Effector CD8-positive, alpha-beta T cell (primary cell): ENCODE results near the gene KERA.
"Not testable (repeated sequence)": the region's sequence is repeated elsewhere in the genome, so short reads cannot be mapped to it uniquely, and the experiment has no call there.

Source experiments
- DNase-seq: peaks from one replicate; lab custom pipeline; 2025; lab: John Stamatoyannopoulos, UW
- total RNA-seq, 4 experiments: gene quantifications; one replicate each; lab custom pipeline; 2026; lab: John Stamatoyannopoulos, UW

KERA gene, protein sequence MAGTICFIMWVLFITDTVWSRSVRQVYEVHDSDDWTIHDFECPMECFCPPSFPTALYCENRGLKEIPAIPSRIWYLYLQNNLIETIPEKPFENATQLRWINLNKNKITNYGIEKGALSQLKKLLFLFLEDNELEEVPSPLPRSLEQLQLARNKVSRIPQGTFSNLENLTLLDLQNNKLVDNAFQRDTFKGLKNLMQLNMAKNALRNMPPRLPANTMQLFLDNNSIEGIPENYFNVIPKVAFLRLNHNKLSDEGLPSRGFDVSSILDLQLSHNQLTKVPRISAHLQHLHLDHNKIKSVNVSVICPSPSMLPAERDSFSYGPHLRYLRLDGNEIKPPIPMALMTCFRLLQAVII
- 0 reads per million in 4 experiments for total RNA-seq

- DNase-seq = no peak
Measured at GRCh38 chr12:91057368-91058165, at the start of gene KERA. Gene KERA (minus strand): TSS chr12:91058024. CDS start chr12:91056281, 1,743 bp downstream.

DNA sequence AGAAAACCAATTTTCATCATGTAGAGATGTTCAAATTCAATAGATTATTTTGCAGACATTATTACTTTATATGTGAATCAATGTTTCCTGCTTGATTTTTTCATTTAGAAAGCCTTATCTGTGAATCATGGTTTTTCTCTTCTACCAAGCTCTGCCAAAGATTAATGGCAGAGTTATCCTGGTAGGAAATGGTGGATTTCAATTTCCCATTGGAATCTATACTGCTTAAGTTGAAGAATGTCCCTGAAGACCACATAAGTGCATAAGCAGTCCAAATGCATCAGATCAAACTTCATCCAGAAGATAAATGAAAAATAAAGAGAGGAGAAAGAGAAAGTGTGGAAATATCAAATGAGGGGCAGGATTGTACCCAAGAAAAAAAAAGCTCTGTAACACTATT is 48.5 kb upstream of the KERA start:
- no peak for DNase-seq

- DNase-seq = no peak
Measured at GRCh38 chr12:91105807-91106206, 48.0 kb upstream of the KERA start.

DNA sequence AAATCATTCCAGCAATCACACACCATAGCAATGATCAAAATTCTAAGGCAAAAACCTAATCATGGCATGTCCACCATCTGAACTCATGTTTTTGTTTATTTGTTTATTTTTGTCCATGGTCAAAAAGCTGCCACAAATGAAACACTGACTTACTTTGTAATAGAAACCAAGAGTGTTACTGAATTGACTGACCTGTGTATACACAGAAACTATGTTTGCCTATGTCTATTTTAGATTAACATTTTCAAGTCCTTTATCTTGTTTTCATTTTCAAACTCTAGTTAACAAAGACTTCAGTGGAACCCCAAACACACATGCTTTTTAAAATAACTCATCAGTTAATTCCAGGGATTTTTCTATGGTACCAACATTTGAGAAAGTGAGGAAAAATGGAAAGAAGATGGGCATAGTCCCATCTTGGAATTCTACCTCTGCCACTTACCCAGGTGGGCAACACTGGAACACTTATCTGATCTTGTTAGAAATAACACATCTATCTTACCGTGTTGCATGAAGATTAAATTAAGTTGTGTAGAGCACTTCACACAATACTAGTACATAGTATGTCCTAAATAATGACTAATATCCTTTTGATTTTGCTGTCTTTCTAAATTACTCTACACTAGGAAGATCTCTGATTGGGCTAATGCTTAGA is 47.1 kb upstream of the KERA start:
- no peak for DNase-seq

GRCh38 chr12:91103624-91104023 is 45.8 kb upstream of the KERA start:
- DNase-seq = no peak

- DNase-seq = no peak
Measured at GRCh38 chr12:91103101-91103500, 45.3 kb upstream of the KERA start.

DNA sequence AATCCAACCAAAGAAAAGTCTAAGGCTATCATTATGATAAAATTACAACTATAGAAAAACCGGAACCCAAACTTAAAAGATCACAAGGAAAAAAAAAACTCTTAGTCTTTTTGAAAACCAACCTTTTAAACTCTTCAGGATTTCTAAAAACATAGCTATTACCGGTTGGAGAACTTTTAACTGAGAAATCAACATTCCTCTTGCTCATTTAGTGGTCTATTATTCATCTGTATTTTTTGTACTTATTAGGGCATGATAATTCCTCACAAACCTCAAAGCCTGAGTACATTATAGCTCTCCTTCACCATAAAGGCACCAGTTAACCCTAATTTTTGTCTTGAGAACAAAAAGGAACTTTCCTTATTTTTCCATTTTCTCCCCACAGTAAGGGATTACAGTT is 43.1 kb upstream of the KERA start:
- DNase-seq = no peak

DNA sequence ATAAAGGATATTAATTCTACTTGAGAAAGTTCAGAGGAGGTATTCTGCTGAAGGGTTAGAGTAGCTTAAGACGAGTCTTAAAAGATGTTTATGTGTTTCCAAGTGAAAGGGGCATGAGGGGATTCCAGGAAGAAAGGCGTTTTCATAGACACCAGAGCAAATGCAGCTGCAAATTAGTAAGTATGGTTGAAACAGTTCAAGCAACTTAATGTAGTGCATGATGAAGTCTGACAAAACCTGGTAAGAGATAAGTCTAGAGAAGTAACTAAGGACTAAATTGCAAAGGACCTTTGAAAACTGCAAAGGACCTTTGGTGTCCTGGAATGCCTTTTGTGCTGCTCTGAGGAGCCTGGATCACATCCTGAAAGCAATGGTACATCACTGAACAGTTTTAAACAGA is 42.0 kb upstream of the KERA start:
- DNase-seq = no peak

DNA sequence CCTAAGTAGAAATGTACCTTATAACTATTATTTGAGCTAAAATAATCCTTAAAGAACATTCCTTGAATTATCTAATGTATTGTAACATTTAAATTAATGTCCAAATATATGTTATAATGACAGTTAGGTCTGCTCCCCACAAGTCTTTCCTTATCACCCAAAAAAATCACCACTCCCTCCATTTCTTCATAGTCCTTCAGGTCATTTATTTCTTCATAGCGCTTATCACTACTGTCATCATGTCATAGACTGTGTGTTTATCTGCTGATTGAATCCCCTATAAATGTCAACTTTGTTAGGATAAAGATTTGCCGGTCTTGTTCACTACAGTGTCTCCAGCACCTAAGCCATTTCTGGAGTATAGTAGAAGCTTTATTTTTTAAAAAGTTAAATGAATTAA is 41.5 kb upstream of the KERA start:
- no peak for DNase-seq

DNA sequence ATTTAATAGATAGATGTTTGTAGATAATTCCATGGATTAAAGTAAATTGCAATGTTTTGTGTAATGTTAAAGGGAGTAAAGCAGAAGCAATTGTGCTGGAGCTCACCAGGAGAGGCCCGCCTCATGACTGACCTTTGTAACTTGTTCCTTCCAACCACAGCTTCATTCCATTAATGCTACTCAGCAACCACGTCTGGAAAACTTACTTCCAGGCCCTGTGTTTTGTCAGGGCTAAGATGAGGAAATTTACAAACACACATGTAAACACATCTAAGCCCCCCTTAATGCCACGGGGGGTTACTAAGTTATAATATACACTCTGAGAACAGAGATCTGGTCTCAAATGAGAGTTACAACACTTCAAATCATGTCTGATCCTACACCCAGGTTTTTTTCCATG is 41.1 kb upstream of the KERA start:
- DNase-seq = no peak

- no peak for DNase-seq
Measured at GRCh38 chr12:91098461-91098860, 40.6 kb upstream of the KERA start.

DNA sequence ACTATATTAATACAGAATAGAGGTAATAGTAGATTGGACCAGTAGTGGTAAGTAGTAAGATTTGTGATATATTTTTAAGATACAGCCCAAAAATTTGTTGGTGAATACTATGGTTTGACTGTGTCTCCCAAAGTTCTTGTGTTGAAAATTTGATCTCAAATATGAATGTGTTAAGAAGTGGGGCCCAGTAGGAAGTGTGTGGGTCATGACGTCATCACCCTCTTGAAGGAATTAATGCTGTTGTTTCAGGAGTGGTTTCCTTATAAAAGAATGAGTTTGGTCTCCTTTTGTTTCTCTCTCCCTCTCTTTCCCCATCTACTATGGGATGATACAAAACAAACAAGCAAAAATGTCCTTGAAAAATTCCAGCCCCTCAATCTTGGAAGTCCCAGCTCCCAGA is 37.1 kb upstream of the KERA start:
- no peak for DNase-seq

- no peak for DNase-seq
Measured at GRCh38 chr12:91094032-91094662, 36.3 kb upstream of the KERA start.

DNA sequence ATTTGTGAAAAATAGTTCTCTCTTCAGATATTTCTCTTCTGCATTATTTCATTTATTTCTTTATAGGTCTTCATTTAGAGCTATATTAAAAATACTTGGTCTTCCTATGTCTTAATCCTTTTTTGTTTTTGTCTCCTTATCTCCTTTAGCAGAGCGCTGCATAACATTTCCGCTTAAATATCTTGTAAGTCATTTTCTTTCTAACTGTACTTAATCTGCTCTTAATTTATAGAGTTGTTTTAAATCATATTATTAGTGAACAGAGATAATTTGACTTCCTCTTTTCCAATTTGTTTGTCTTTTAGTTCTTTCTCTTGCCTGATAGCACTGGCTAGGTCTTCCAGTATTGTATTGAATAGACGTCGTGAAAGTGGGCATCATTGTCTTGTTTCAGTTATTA is 35.5 kb upstream of the KERA start:
- DNase-seq = no peak

- no peak for DNase-seq
Measured at GRCh38 chr12:91091916-91092715, 34.3 kb upstream of the KERA start.

- not testable (repeated sequence) for DNase-seq
Measured at GRCh38 chr12:91089953-91090352, 32.1 kb upstream of the KERA start.

- DNase-seq = no peak
Measured at GRCh38 chr12:91080041-91080440, 22.2 kb upstream of the KERA start.

DNA sequence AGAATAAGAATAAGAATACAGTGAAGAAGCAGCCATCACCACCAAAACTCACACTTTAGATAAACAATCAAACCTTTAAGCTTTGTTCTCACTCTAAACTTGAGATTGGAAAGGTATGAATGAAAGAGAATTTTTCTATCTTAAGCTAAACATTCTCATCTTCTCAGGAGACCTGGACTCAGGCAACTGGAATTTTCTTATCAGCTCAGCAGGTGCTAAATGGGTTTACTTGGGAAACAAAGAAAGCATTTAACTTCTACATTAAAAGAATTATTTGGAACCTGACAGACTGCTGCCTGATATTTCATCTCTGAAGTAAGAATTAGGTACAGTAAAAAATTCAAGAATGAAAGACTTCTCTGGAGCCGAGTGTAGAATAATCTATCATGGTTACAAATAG is 20.7 kb upstream of the KERA start:
- no peak for DNase-seq

GRCh38 chr12:91077228-91077954 is 19.6 kb upstream of the KERA start:
- no peak for DNase-seq

DNA sequence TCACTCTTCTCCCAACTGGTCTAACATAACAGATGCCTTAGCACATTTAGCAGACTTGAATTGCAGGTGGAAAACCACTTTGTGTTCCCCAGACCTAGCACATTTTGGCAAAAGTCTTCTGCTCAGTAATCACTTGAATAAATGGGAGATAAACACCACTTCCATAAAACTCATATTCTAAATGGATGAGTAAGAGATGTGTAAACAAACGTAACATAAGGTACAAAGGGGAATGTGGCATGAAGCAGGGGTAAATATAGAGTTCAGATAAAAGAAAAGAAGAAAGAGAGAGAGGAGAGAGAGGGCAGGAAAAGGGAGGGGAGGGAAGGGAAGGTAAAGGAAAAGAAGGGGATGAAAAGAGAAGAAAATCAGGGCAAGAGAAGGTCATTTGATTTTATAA is 17.0 kb upstream of the KERA start:
- DNase-seq = no peak
